Sigmoid colon (tissue), 7 donors: Measurements from ENCODE around the gene CCDC107. TPM values are rescaled to one million over a fixed set of nuclear protein-coding genes. Genes with fewer than 3 reads are reported as not detected.
"Not testable (repeated sequence)": the region's sequence is repeated elsewhere in the genome, so short reads cannot be mapped to it uniquely, and the experiment has no call there.

Experiments used
- DNase-seq: peaks from one replicate; pipeline ENCODE4 v3.0.0-alpha.2; 2019
- H3K27ac ChIP-seq, 4 donors: fragments of 200-600 bp; sonication (generic); one replicate each; pipeline ENCODE4 v1.5.1; 2016 to 2019; ENCODE audit warnings: mild to moderate bottlenecking in 1 of 4
- H3K27me3 ChIP-seq, 3 donors: fragments of 200-600 bp; sonication (generic); one replicate each; pipeline ENCODE4 v1.5.1; 2019; ENCODE audit warnings: mild to moderate bottlenecking in 1 of 3
- H3K36me3 ChIP-seq, 4 donors: fragments of 200-600 bp; sonication (generic); one replicate each; pipeline ENCODE4 v1.5.1; 2016 to 2019
- H3K4me1 ChIP-seq, 4 donors: fragments of 200-600 bp; sonication (generic); one replicate each; pipeline ENCODE4 v1.5.1; 2017 to 2019
- H3K4me3 ChIP-seq, 4 donors: fragments of 200-600 bp; sonication (generic); one replicate each; pipeline ENCODE4 v1.5.1; 2017 to 2019; ENCODE audit warnings: mild to moderate bottlenecking in 2 of 4, moderate library complexity in 1 of 4
- H3K9me3 ChIP-seq, 4 donors: fragments of 200-600 bp in 3 of 4; sonication (generic) in 3 of 4; one replicate each; pipeline versions ENCODE4 v1.5.1 to v1.6.1; 2013 to 2019
- EP300 ChIP-seq, 4 donors: sonication (generic); formaldehyde crosslinking; IDR thresholded peaks; one replicate each; pipeline ENCODE4 v1.6.1; 2017; ENCODE audit warnings: antibody characterized with exemption in 4 of 4
- POLR2A ChIP-seq, 2 donors: fragments of 450-650 bp; IDR thresholded peaks; one replicate each; pipeline ENCODE4 v1.6.1; 2016; ENCODE audit warnings: antibody characterized with exemption in 2 of 2, mild to moderate bottlenecking in 2 of 2, moderate library complexity in 2 of 2
- POLR2AphosphoS5 ChIP-seq, 4 donors: sonication (generic); formaldehyde crosslinking; IDR thresholded peaks; one replicate each; pipeline ENCODE4 v1.6.1; 2017; ENCODE audit warnings: antibody characterized with exemption in 4 of 4
- WGBS, 2 donors: extraction: QIAGEN DNeasy Blood & Tissue Kit; methylation state at CpG; one replicate each; pipeline ENCODE4 v1.1.7; 2013; 5-methylcytosine and 5-hydroxymethylcytosine counted together
- intact Hi-C: fragments of 100-400 bp; cut with DNase I; formaldehyde crosslinking; loops from one replicate; pipeline ENCODE4 v1.15.1; 2023
- polyA plus RNA-seq, 3 donors: library from polyadenylated mRNA; stranded (reverse); fragments of 200-250 nt; gene quantifications; one replicate each; pipeline ENCODE4 v1.2.3, GENCODE V29; 2013
- total RNA-seq, 4 donors: library from RNA; depleted of rRNA; stranded (reverse); fragments of >200 nt; gene quantifications; one replicate each; pipeline ENCODE4 v1.1.0, GENCODE V29; 2016
- TF ChIP-seq, protein P1 (sequence below), 4 experiments: fragments of 450-650 bp in 3 of 4; fragments of 200-600 bp in 1 of 4; IDR thresholded peaks; one replicate each; pipeline ENCODE4 v1.5.1; 2016 to 2019; ENCODE audit warnings: antibody characterized with exemption in 4 of 4, mild to moderate bottlenecking in 3 of 4, moderate library complexity in 2 of 4
- donor health status: healthy with polysubstance abuse.
- donor health status: Bipolar disorder and iron deficiency.
- donor health status: healthy.

CCDC107 gene
- total and polyA plus RNA-seq, 7 donors, result 21.3 to 112 (median 70.6) TPM

DNA sequence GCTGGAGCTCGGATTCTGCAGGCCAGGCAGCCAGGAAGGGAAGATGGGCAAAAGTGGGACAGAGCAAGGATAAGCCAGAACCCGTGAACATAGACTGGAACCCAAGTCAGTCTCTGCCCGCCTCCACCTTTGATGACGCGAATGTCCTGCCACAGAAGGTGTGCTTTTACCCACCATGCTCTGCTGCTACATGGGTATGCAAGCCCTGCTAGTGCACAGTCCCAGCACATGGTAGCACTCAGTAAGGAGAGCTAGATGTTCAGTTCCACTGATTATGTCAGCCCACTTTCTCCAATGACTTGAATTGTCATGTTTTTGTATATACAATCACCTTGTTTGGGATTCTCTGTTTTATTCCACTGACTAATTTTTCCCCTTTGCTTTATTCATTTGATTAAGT is 28.5 kb upstream of the CCDC107 start:
- TF ChIP-seq, protein P1, sequence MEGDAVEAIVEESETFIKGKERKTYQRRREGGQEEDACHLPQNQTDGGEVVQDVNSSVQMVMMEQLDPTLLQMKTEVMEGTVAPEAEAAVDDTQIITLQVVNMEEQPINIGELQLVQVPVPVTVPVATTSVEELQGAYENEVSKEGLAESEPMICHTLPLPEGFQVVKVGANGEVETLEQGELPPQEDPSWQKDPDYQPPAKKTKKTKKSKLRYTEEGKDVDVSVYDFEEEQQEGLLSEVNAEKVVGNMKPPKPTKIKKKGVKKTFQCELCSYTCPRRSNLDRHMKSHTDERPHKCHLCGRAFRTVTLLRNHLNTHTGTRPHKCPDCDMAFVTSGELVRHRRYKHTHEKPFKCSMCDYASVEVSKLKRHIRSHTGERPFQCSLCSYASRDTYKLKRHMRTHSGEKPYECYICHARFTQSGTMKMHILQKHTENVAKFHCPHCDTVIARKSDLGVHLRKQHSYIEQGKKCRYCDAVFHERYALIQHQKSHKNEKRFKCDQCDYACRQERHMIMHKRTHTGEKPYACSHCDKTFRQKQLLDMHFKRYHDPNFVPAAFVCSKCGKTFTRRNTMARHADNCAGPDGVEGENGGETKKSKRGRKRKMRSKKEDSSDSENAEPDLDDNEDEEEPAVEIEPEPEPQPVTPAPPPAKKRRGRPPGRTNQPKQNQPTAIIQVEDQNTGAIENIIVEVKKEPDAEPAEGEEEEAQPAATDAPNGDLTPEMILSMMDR (IDR thresholded peaks at IDR 0.05), result no peak
- no peak for TF ChIP-seq POLR2A (IDR thresholded peaks at IDR 0.05)
- TF ChIP-seq POLR2AphosphoS5 (IDR thresholded peaks at IDR 0.05), result no peak
- TF ChIP-seq EP300 (IDR thresholded peaks at IDR 0.05), result no peak
- intact Hi-C loops, result no loop called here
- no peak for DNase-seq
- Histone ChIP-seq H3K27ac (no peak overlapping the region), H3K4me1 (no peaks in the 10 kb centered on the region), H3K4me3 (no peak overlapping the region), H3K36me3 (no peaks in the 10 kb centered on the region), H3K9me3 (no peaks in the 10 kb centered on the region), H3K27me3 (no peaks in the 10 kb centered on the region)
- 88 to 91% methylated on average over 5 of the region's 5 CpGs for WGBS, 2 donors

DNA sequence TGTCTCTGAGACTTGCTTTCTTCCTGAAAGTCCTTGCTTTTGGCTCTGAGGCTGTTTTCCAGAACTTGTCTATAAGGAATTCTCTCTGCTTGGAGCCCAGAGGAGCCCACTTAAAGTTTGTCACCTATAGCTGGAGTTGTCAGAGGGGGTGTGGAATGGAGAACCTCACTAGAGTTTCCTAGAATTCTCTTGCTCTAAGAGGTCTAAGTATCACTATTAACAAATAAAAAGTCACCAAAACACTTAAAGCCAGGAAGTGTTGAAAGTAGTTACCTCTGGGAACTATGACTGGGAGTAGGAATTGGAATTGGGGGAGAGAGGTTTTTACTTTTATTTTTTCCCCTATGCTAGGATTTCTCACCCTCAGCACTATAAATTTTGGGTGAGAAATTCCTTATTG is 22.4 kb upstream of the CCDC107 start:
- no peak for DNase-seq
- H3K36me3 ChIP-seq, result no peaks in the 10 kb centered on the region
- no peaks in the 10 kb centered on the region for H3K4me1 ChIP-seq
- TF ChIP-seq, protein P1 (IDR thresholded peaks at IDR 0.05), result no peak
- TF ChIP-seq POLR2AphosphoS5 (IDR thresholded peaks at IDR 0.05) (no peak), EP300 (IDR thresholded peaks at IDR 0.05) (no peak), POLR2A (IDR thresholded peaks at IDR 0.05) (no peak)
- no peaks in the 10 kb centered on the region for H3K9me3 ChIP-seq
- H3K27me3 ChIP-seq, result no peaks in the 10 kb centered on the region
- H3K4me3 ChIP-seq, result no peak overlapping the region
- intact Hi-C loops, result no loop called here
- H3K27ac ChIP-seq, result peak overlapping the region in 1 of 4 donors; percentile 25

DNA sequence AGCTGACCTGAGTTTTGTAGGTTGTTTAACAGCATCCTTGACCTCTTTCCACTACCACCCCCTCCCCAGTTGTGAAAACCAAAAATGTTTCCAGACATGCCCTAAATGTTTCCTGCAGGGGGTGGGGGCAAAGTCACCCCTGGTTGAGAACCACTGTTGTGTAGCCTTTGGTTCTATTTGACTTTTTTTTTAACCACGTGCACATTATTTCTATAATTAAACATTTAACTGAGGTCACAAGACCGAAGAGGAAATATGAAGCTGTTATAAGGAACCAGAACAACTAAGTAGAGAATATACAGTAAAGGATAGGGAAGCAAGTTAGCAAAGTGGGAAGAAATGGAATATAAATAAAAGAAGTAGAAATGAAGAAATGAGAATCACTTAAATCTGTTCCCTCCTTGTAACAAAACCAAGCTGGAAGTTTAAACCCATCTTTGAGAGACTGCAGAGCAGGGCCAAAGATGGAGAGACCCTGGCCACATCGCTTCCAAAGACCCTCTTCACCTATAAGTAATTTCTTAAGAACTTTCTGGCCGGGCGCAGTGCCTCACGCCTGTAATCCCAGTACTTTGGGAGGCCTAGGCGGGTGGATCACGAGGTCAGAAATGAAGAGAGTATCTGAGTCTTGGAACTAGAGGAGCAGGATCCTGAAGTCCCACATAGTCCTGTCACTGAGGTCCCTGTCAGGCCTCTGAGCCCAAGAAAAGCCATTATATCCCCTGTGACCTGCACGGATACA is 21.8 kb upstream of the CCDC107 start:
- WGBS, 2 donors, result 82 to 83% methylated on average over 9 of the region's 9 CpGs
- Histone ChIP-seq H3K4me3 (no peak overlapping the region), H3K9me3 (no peaks in the 10 kb centered on the region), H3K36me3 (no peaks in the 10 kb centered on the region), H3K4me1 (no peaks in the 10 kb centered on the region), H3K27ac (peak overlapping the region in 2 of 4 donors; percentile 22 to 25), H3K27me3 (no peaks in the 10 kb centered on the region)
- intact Hi-C loops, result no loop called here
- TF ChIP-seq POLR2A (IDR thresholded peaks at IDR 0.05) (no peak), EP300 (IDR thresholded peaks at IDR 0.05) (no peak), POLR2AphosphoS5 (IDR thresholded peaks at IDR 0.05) (no peak)
- TF ChIP-seq, protein P1 (IDR thresholded peaks at IDR 0.05), result no peak
- DNase-seq, result peak; percentile 41

DNA sequence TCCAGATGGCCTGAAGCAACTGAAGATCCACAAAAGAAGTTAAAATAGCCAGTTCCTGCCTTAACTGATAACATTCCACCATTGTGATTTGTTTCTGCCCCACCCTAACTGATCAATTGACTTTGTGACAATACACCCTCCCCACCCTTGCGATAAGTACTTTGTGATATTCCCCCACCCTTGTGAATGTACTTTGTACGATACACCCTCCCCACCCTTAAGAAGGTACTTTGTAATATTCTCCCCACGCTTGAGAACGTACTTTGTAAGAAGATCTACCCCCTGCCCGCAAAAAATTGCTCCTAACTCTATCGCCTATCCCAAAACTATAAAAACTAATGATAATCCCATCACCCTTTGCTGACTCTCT is 21.2 kb upstream of the CCDC107 start:
- H3K4me3 ChIP-seq, H3K4me1 ChIP-seq, DNase-seq, H3K27me3 ChIP-seq, H3K36me3 ChIP-seq, H3K9me3 ChIP-seq, intact Hi-C loops: not testable (repeated sequence)
- 91 to 95% methylated on average over 6 of the region's 6 CpGs for WGBS, 2 donors
- peak overlapping the region in 2 of 4 donors; percentile 7 to 22 for H3K27ac ChIP-seq

DNA sequence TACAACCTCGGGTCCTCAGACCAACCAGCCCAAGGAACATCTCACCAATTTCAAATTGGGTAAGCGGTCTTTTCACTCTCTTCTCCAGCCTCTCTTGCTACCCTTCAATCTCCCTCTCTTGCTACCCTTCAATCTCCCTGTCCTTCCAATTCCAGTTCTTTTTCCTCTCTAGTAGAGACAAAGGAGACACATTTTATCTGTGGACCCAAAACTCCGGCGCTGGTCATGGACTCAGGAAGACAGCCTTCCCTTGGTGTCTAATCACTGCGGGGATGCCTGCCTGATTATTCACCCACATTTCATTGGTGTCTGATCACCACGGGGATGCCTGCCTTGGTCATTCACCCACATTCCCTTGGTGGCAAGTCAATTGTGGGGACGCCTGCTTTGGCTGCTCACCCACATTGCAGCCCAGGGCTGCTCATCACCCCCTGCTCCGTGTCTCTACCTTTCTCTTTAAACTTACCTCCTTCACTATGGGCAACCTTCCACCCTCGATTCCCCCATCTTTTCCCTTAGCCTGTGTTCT is 20.6 kb upstream of the CCDC107 start:
- DNase-seq, result peak; percentile 36
- 94 to 96% methylated on average over 9 of the region's 9 CpGs for whole genome bisulfite sequencing, 2 donors
- H3K9me3 ChIP-seq, H3K27me3 ChIP-seq, H3K4me1 ChIP-seq, H3K27ac ChIP-seq, intact Hi-C loops, H3K4me3 ChIP-seq, H3K36me3 ChIP-seq: not testable (repeated sequence)

DNA sequence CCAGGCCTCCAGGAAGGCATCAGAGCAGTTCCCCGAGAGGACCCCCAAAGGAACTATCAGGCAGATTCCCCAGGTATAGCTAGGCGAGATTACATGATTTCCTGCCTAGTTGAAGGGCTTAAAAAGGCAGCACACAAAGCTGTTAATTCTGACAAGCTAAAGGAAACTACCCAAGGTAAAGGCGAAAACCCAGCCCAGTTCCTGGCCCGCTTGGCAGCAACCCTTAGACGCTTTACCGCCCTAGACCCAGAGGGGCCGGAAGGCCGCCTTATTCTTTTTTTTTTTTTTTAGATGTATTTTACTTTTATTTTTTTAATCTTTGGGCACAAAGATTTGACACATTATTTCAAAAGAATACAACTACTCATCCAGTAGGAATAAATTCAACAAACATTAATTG is 19.3 kb upstream of the CCDC107 start:
- H3K27me3 ChIP-seq, H3K27ac ChIP-seq, H3K36me3 ChIP-seq, H3K4me1 ChIP-seq, H3K4me3 ChIP-seq, H3K9me3 ChIP-seq, intact Hi-C loops: not testable (repeated sequence)
- 50 to 81% methylated on average over 7 of the region's 8 CpGs for WGBS, 2 donors
- DNase-seq, result peak; percentile 13

DNA sequence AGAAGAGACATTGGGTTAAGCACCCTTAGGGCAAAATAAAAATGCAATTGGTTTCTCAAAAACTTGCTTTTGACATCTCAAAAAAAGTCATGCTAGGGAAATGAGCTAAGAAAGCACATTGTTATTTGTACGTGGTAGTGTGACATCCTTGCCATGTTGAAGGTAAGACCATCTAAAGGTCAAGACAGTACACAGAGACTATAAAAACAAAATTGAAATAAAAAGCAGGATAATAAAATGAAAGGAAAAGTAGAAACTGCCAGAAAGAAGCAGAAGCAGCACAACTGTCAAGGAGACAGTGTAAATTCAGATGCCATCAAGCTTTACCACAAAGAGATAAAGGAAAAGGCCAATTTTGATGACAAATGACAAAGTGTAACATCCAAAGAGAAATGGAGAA is 18.9 kb upstream of the CCDC107 start:
- H3K36me3 ChIP-seq, intact Hi-C loops, DNase-seq, H3K4me3 ChIP-seq, H3K4me1 ChIP-seq, H3K27me3 ChIP-seq, H3K27ac ChIP-seq, H3K9me3 ChIP-seq: not testable (repeated sequence)
- 45 to 64% methylated on average over 1 of the region's 1 CpG for WGBS, 2 donors
